H1 (cell line): Measurements from ENCODE around the gene GNG7. TPM values are rescaled to one million over a fixed set of nuclear protein-coding genes. Genes with fewer than 3 reads are reported as not detected.

Experiments
- CTCF ChIA-PET: fragments of 300-600 bp; sonication (Branson Sonifier 250); formaldehyde crosslinking; loops from one replicate; lab custom pipeline; 2021; ENCODE audit not compliant: partially characterized antibody; lab: Charles Lee
- POLR2A ChIA-PET: fragments of 300-600 bp; sonication (Branson Sonifier 250); formaldehyde crosslinking; loops from one replicate; lab custom pipeline; 2021; ENCODE audit warnings: inconsistent platforms; ENCODE audit not compliant: partially characterized antibody; lab: Charles Lee
- DNase-seq, 2 experiments: peaks; one replicate each; pipeline versions ENCODE4 v3.0.0 to v3.0.0-alpha.2; 2010 to 2022; ENCODE audit warnings: low spot score in 2 of 2, low read depth in 1 of 2, mixed read lengths in 1 of 2
- FAIRE-seq: peaks from 2 replicates; lab custom pipeline; 2011; peaks lifted over from hg19 to GRCh38; lab: Jason Lieb, UNC
- H2AFZ ChIP-seq: 2 replicates; pipeline ENCODE4 v1.8.1; 2012; ENCODE audit warnings: low read length, inconsistent platforms
- H2AK5ac ChIP-seq: 2 replicates; pipeline ENCODE4 v1.6.1; 2013; ENCODE audit warnings: low read depth, low read length
- H2BK120ac ChIP-seq: replicated peaks from 2 replicates; pipeline ENCODE3; 2013; ENCODE audit warnings: low read depth, low read length, inconsistent platforms
- H2BK12ac ChIP-seq: 2 replicates; pipeline ENCODE4 v1.6.1; 2013; ENCODE audit warnings: low read depth, low read length
- H2BK15ac ChIP-seq: 2 replicates; pipeline ENCODE4 v1.6.1; 2013; ENCODE audit warnings: low read length
- H2BK20ac ChIP-seq: 2 replicates; pipeline ENCODE4 v1.6.1; 2013; ENCODE audit warnings: low read length
- H2BK5ac ChIP-seq: 2 replicates; pipeline ENCODE4 v1.6.1; 2013; ENCODE audit warnings: low read depth, low read length
- H3K14ac ChIP-seq: 2 replicates; pipeline ENCODE4 v1.6.1; 2013; ENCODE audit warnings: inconsistent platforms; ENCODE audit not compliant: insufficient read length
- H3K18ac ChIP-seq: 2 replicates; pipeline ENCODE4 v1.6.1; 2013; ENCODE audit warnings: low read length; ENCODE audit errors: extremely low read depth
- H3K23ac ChIP-seq: 2 replicates; pipeline ENCODE4 v1.6.1; 2013; ENCODE audit warnings: inconsistent platforms; ENCODE audit not compliant: insufficient read length
- H3K23me2 ChIP-seq: 2 replicates; pipeline ENCODE4 v1.6.1; 2013; ENCODE audit warnings: low read depth, low read length
- H3K27ac ChIP-seq: 2 replicates; pipeline ENCODE4 v1.6.1; 2011; ENCODE audit warnings: low read depth, low read length, inconsistent platforms
- H3K27me3 ChIP-seq, 4 experiments: replicated peaks in 1 of 4; 1 replicate in 1 of 4; 2 replicates in 3 of 4; pipeline versions ENCODE4 v1.6.1 to v1.8.1; 2011 to 2013; ENCODE audit warnings: low read length in 3 of 4, mild to moderate bottlenecking in 3 of 4, inconsistent platforms in 2 of 4, mixed read lengths in 2 of 4, moderate library complexity in 1 of 4; ENCODE audit not compliant: control insufficient read depth in 3 of 4, insufficient read depth in 3 of 4; ENCODE audit errors: extremely low read depth in 1 of 4
- H3K36me3 ChIP-seq, 4 experiments: 2 replicates each; pipeline versions ENCODE4 v1.6.1 to v1.8.1; 2011 to 2013; ENCODE audit warnings: mild to moderate bottlenecking in 4 of 4, low read length in 3 of 4, moderate library complexity in 2 of 4, control low read depth in 1 of 4, inconsistent platforms in 1 of 4; ENCODE audit not compliant: insufficient read depth in 4 of 4, control insufficient read depth in 2 of 4
- H3K4ac ChIP-seq: replicated peaks from 2 replicates; pipeline ENCODE3; 2013; ENCODE audit warnings: low read length, low read depth, mixed read lengths, inconsistent platforms; ENCODE audit not compliant: insufficient read length
- H3K4me1 ChIP-seq, 4 experiments: replicated peaks in 1 of 4; 1 replicate in 1 of 4; 2 replicates in 3 of 4; pipeline versions ENCODE4 v1.6.1 to v1.8.1; 2011 to 2013; ENCODE audit warnings: low read length in 3 of 4, inconsistent platforms in 2 of 4, mixed read lengths in 1 of 4; ENCODE audit not compliant: insufficient read depth in 4 of 4, control insufficient read depth in 3 of 4
- H3K4me2 ChIP-seq, 2 experiments: 2 replicates each; pipeline versions ENCODE4 v1.6.1 to v1.8.1; 2011 to 2013; ENCODE audit warnings: low read depth in 2 of 2, low read length in 2 of 2, control low read depth in 1 of 2, inconsistent platforms in 1 of 2, mild to moderate bottlenecking in 1 of 2; ENCODE audit not compliant: insufficient read depth in 1 of 2
- H3K4me3 ChIP-seq, 4 experiments: fragments of 200-600, 300-600 bp in 1 of 4; sonication (generic), shearing (Covaris generic), sonication (Bioruptor Twin) in 1 of 4; 2 replicates each; pipeline versions ENCODE4 v1.5.1 to v1.8.1; 2011 to 2016; ENCODE audit warnings: low read length in 4 of 4, low read depth in 3 of 4, control low read depth in 2 of 4, inconsistent platforms in 2 of 4, mild to moderate bottlenecking in 2 of 4, mixed read lengths in 1 of 4, moderate library complexity in 1 of 4; ENCODE audit not compliant: insufficient read depth in 2 of 4; ENCODE audit errors: extremely low read depth in 1 of 4
- H3K56ac ChIP-seq: replicated peaks from 2 replicates; pipeline ENCODE3; 2013; ENCODE audit warnings: low read depth, mild to moderate bottlenecking, mixed read lengths, low read length, inconsistent platforms; ENCODE audit not compliant: insufficient read length
- H3K79me1 ChIP-seq: 2 replicates; pipeline ENCODE4 v1.6.1; 2013; ENCODE audit warnings: low read depth, low read length, control low read depth
- H3K79me2 ChIP-seq, 2 experiments: 2 replicates each; pipeline versions ENCODE4 v1.6.1 to v1.8.1; 2012 to 2013; ENCODE audit warnings: low read length in 2 of 2, mild to moderate bottlenecking in 2 of 2, inconsistent platforms in 1 of 2; ENCODE audit not compliant: insufficient read depth in 2 of 2, control insufficient read depth in 1 of 2
- H3K9ac ChIP-seq, 4 experiments: replicated peaks in 1 of 4; 1 replicate in 1 of 4; 2 replicates in 3 of 4; pipeline versions ENCODE4 v1.6.1 to v1.8.1; 2011 to 2013; ENCODE audit warnings: low read depth in 3 of 4, low read length in 3 of 4, control low read depth in 2 of 4, mild to moderate bottlenecking in 2 of 4, moderate library complexity in 2 of 4, inconsistent platforms in 1 of 4; ENCODE audit errors: extremely low read depth in 1 of 4
- H3K9me3 ChIP-seq, 2 experiments: 2 replicates each; pipeline versions ENCODE4 v1.6.1 to v1.8.1; 2012 to 2013; ENCODE audit warnings: mild to moderate bottlenecking in 2 of 2, moderate library complexity in 2 of 2, control low read depth in 1 of 2, inconsistent platforms in 1 of 2, low read depth in 1 of 2, low read length in 1 of 2, mixed read lengths in 1 of 2; ENCODE audit not compliant: insufficient read depth in 2 of 2
- H4K20me1 ChIP-seq, 2 experiments: replicated peaks in 1 of 2; 2 replicates each; pipeline versions ENCODE3 to v1.8.1; 2011 to 2013; ENCODE audit warnings: inconsistent platforms in 2 of 2, low read length in 2 of 2, mild to moderate bottlenecking in 1 of 2; ENCODE audit not compliant: insufficient read depth in 2 of 2, control insufficient read depth in 1 of 2
- H4K5ac ChIP-seq: 2 replicates; pipeline ENCODE4 v1.6.1; 2013; ENCODE audit warnings: low read length, low read depth, mixed read lengths, inconsistent platforms; ENCODE audit not compliant: insufficient read length
- H4K8ac ChIP-seq: 2 replicates; pipeline ENCODE4 v1.8.0; 2013; ENCODE audit warnings: mild to moderate bottlenecking, moderate library complexity, low read length, inconsistent platforms; ENCODE audit not compliant: insufficient read depth; ENCODE audit errors: extremely low read depth
- H4K91ac ChIP-seq: replicated peaks from 2 replicates; pipeline ENCODE3; 2013; ENCODE audit warnings: low read length, mixed read lengths, inconsistent platforms; ENCODE audit not compliant: insufficient read length
- CREB1 ChIP-seq: IDR thresholded peaks from 2 replicates; pipeline ENCODE4 v1.6.1; 2012; ENCODE audit warnings: inconsistent platforms
- FOSL1 ChIP-seq: IDR thresholded peaks from 2 replicates; pipeline ENCODE4 v1.6.1; 2011; ENCODE audit warnings: mild to moderate bottlenecking, low read depth, low read length, moderate library complexity; ENCODE audit not compliant: insufficient read depth
- KDM1A ChIP-seq: fragments of 200-600, 300-600 bp; sonication (generic); IDR thresholded peaks from 2 replicates; pipeline ENCODE4 v1.7.1; 2016; ENCODE audit warnings: mild to moderate bottlenecking, low read length, borderline replicate concordance
- TAF1 ChIP-seq: IDR thresholded peaks from 2 replicates; pipeline ENCODE4 v1.6.1; 2011; ENCODE audit warnings: mild to moderate bottlenecking, low read depth, low read length
- USF2 ChIP-seq: IDR thresholded peaks from 2 replicates; pipeline ENCODE4 v1.6.1; 2011; ENCODE audit warnings: low read length, improper control_type of control experiment
- WGBS, 2 experiments: shearing (Covaris generic) in 1 of 2; methylation state at CpG; one replicate each; pipeline versions ENCODE4 v1.1.6 to v1.1.7; 2013 to 2015; ENCODE audit warnings: low lambda C conversion rate in 2 of 2, mixed read lengths in 2 of 2, inconsistent platforms in 1 of 2, low coverage in 1 of 2, missing lambda C conversion rate in 1 of 2; ENCODE audit not compliant: insufficient replicate concordance in 2 of 2, insufficient coverage in 1 of 2, insufficient read length in 1 of 2; ENCODE audit errors: extremely low coverage in 1 of 2, missing lambda C conversion rate in 1 of 2; 5-methylcytosine and 5-hydroxymethylcytosine counted together
- polyA plus RNA-seq, 7 experiments: library from polyadenylated mRNA; depleted of rRNA in 3 of 7; stranded (reverse) in 5 of 7; unstranded in 2 of 7; fragments of >200 nt in 5 of 7; fragments of 200-250 nt in 2 of 7; gene quantifications; 1 replicate in 5 of 7; 2 replicates in 1 of 7; 4 replicates in 1 of 7; pipeline versions ENCODE4 v1.2.1 to v1.2.3, GENCODE V29; 2011 to 2013; ENCODE audit warnings: missing spikeins in 2 of 7, mixed read lengths in 2 of 7
- total RNA-seq: library from RNA; stranded (reverse); fragmentation: NEBNext Ultra II Directional; extraction: Animal tissue kit (Norgen Biotek cat#: 25700); gene quantifications from 2 replicates; pipeline ENCODE4 v1.2.1, GENCODE V29; 2021
- TF ChIP-seq, protein P1 (sequence below): IDR thresholded peaks from 2 replicates; pipeline ENCODE4 v1.6.1; 2012; ENCODE audit warnings: inconsistent platforms

The GNG7 gene
- total and polyA plus RNA-seq, 2 of the 8 experiments (the other 6 are each of a cell fraction or from before 2014, with no cell fraction given) = 2.8 to 7.8 TPM

DNA sequence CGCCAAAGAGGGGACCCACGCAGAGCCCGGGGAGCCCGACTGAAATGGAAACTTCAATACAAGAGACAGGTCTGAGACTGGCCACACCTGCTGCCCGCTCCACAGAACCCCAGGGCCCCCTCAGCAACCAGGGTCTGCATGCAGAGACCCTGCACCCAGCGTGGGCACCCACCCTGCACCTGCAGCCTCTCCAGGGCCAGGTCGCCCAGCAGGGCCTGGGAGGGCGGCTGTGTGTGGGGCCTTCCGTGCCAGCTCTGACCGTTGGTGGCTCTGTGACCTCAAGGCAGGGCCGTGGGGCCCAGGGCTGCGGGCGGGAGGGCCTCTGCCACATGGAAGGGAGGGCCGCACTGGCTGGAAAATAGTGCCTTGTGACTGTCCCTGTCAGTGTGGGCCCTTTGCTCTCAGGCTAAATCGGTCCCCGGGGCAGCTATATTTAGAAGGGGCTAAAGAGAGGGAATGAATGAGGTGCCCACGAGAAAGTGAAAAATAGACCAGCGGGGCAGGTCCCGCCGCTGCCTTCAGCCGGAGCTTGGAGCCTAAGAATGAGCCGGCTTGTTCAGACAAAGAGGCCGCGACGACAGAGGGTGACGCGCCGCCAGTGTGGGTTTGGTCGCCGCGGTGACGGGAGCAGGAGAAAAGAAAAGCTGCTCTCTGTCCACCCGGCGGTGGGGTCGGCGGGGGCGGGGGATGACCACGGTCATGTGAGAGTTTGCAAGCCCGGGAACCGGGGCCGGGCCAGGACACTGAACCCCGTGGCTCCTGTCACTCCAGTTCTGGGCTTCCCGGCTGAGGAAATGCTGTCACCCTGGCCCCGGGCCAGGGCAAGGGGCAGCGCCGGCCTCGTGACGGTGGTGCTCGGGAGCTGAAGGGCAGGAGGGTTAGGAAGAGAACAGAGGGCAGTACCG is 156.1 kb downstream of the GNG7 start:
- no peak for FAIRE-seq
- Histone ChIP-seq H4K8ac (peak overlapping the region; percentile 87), H4K91ac (peak overlapping the region; percentile 54), H3K56ac (no peak overlapping the region), H3K27me3 (no peaks in the 10 kb centered on the region; a peak in 2 of 7 replicates), H3K79me1 (no peaks in the 10 kb centered on the region), H2BK15ac (peak overlapping the region; percentile 88; the same call in 1 of the 2 replicates), H3K18ac (peak overlapping the region; percentile 32), H3K23ac (no peak overlapping the region), H3K4me3 (no peak overlapping the region), H2BK20ac (no peak overlapping the region), H3K36me3 (no peaks in the 10 kb centered on the region), H3K9ac (no peak overlapping the region), H3K27ac (0 out of 2 replicates have a peak overlapping the region, but pooled peaks have one; percentile 30), H4K5ac (no peak overlapping the region), H3K4me2 (no peak overlapping the region), H2BK5ac (peak overlapping the region; percentile 60; the same call in 1 of the 2 replicates), H2BK12ac (peak overlapping the region; percentile 80; the same call in 1 of the 2 replicates), H3K4me1 (peaks cover 3 to 21% (median 16%) of the 10 kb centered on the region in 4 experiments), H3K79me2 (no peaks in the 10 kb centered on the region), H3K14ac (no peak overlapping the region), H4K20me1 (no peaks in the 10 kb centered on the region), H3K23me2 (no peaks in the 10 kb centered on the region), H2AK5ac (0 out of 2 replicates have a peak overlapping the region, but pooled peaks have one; percentile 39), H3K9me3 (no peaks in the 10 kb centered on the region; a peak in 1 of 4 replicates), H3K4ac (peak overlapping the region; percentile 14), H2BK120ac (no peak overlapping the region), H2AFZ (no peak overlapping the region)
- 68% methylated on average over 40 of the region's 50 CpGs; no CpG with 5 or more reads in 1 of the 2 experiments for WGBS, 2 experiments
- ChIA-PET POLR2A (interaction anchor here (1.5 to 3.8 kb wide), 3 partner anchors 9 to 69 kb away, joined by 3 to 31 read pairs (median 5); partner anchors contain the start of gene GADD45B), CTCF (interaction anchor here (1.0 to 2.2 kb wide), 9 partner anchors 10 to 69 kb away, joined by 3 to 8 read pairs (median 4); no protein-coding TSS in a partner anchor)
- peak in 1 of 2 experiments; percentile 73 for DNase-seq
- peak; percentile 50 for TF ChIP-seq TAF1
- no peak for TF ChIP-seq KDM1A
- TF ChIP-seq CREB1 = peak; percentile 53
- no peak for TF ChIP-seq FOSL1
- TF ChIP-seq, protein P1, sequence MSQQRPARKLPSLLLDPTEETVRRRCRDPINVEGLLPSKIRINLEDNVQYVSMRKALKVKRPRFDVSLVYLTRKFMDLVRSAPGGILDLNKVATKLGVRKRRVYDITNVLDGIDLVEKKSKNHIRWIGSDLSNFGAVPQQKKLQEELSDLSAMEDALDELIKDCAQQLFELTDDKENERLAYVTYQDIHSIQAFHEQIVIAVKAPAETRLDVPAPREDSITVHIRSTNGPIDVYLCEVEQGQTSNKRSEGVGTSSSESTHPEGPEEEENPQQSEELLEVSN = peak; percentile 57; the same call in 1 of the 2 replicates
- TF ChIP-seq USF2 = 0 out of 2 replicates have a peak, but pooled peaks have one; percentile 6
